BE2C (cell line): Measurements from ENCODE around the gene TCEANC2.

Experiments
- DNase-seq: peaks from one replicate; pipeline ENCODE4 v3.0.0-alpha.2; 2020
- H3K27me3 ChIP-seq: fragments of 250-450 bp; sonication (Bioruptor Pico); 2 replicates; pipeline ENCODE4 v1.5.1; 2020; ENCODE audit warnings: mild to moderate bottlenecking
- H3K36me3 ChIP-seq: fragments of 250-450 bp; sonication (Bioruptor Pico); 2 replicates; pipeline ENCODE4 v1.5.1; 2020; ENCODE audit warnings: mild to moderate bottlenecking
- H3K4me1 ChIP-seq: fragments of 250-450 bp; sonication (Bioruptor Pico); 2 replicates; pipeline ENCODE4 v1.5.1; 2020
- H3K4me3 ChIP-seq: 2 replicates; pipeline ENCODE4 v1.5.1; 2011; ENCODE audit warnings: low read depth, low read length
- H3K9me3 ChIP-seq: fragments of 250-450 bp; sonication (Bioruptor Pico); 2 replicates; pipeline ENCODE4 v1.5.1; 2020
- TF ChIP-seq, protein P1 (sequence below): IDR thresholded peaks from 2 replicates; pipeline ENCODE4 v1.5.1; 2012; ENCODE audit warnings: mild to moderate bottlenecking, low read depth, low read length

Gene TCEANC2

DNA sequence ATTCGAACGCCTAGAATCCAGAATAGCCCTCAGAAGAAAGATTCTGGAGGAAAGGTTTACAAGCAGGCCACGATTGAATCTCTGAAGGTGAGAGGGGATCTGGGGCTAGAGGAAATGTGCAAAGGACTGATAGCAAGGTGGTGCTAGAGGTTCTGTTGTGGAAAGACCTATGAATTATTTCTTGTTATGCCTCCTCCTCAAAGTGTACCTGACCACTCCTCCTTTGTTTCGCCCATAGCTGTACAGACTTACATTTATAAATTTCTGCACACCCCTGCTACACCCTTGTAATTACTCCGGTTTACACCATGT is 986 bp downstream of the TCEANC2 start:
- DNase-seq: no peak
- no peaks in the 10 kb centered on the region; the same call in 1 of the 2 replicates for H3K4me1 ChIP-seq
- TF ChIP-seq, protein P1, sequence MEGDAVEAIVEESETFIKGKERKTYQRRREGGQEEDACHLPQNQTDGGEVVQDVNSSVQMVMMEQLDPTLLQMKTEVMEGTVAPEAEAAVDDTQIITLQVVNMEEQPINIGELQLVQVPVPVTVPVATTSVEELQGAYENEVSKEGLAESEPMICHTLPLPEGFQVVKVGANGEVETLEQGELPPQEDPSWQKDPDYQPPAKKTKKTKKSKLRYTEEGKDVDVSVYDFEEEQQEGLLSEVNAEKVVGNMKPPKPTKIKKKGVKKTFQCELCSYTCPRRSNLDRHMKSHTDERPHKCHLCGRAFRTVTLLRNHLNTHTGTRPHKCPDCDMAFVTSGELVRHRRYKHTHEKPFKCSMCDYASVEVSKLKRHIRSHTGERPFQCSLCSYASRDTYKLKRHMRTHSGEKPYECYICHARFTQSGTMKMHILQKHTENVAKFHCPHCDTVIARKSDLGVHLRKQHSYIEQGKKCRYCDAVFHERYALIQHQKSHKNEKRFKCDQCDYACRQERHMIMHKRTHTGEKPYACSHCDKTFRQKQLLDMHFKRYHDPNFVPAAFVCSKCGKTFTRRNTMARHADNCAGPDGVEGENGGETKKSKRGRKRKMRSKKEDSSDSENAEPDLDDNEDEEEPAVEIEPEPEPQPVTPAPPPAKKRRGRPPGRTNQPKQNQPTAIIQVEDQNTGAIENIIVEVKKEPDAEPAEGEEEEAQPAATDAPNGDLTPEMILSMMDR: no peak
- H3K36me3 ChIP-seq: no peaks in the 10 kb centered on the region
- H3K27me3 ChIP-seq: no peaks in the 10 kb centered on the region
- H3K9me3 ChIP-seq: no peaks in the 10 kb centered on the region
- H3K4me3 ChIP-seq: no peak overlapping the region; the same call in 1 of the 2 replicates

DNA sequence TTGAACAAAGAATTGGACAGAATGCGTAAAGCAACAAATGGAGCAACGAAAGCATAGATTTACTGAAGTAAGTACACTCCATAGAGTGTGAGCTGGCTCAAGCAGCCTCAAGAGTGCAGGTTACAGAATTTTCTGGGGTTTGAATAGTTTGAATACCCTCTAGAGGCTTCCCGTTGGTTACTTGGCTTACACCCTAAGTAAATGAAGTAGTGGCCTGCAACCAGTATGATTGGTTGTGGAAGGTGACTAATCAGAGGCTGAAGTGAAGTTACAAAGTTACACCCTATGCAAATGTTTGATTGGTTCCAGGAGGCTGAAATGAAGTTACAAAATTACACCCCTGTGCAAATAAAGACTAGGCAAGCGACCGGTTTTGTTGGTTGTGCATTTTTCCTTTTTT is 10.9 kb downstream of the TCEANC2 start:
- DNase-seq: no peak
- no peak overlapping the region for H3K4me3 ChIP-seq
- TF ChIP-seq, protein P1: no peak
- no peaks in the 10 kb centered on the region for H3K4me1 ChIP-seq
- no peaks in the 10 kb centered on the region for H3K9me3 ChIP-seq
- no peaks in the 10 kb centered on the region for H3K27me3 ChIP-seq
- H3K36me3 ChIP-seq: no peaks in the 10 kb centered on the region

DNA sequence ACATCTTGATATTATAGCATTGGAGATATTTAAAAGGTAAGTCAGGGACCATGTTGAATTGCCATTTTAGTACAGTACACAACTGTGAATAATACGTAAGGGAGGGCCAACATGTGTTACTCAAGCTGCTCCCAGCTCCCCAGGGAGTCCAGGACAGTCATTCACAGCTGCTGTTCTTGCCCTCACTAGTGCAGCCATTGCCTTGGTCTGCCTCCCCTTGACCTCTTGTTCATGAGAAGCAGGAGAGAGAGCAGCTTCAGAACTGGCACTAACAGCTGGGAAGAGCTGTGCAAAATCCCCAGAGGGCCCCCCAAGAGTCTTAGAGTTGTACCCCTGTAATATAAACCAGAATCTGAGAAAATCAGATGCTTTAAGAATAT is 16.4 kb downstream of the TCEANC2 start:
- H3K9me3 ChIP-seq: no peaks in the 10 kb centered on the region
- TF ChIP-seq, protein P1: no peak
- no peaks in the 10 kb centered on the region for H3K4me1 ChIP-seq
- no peak overlapping the region for H3K4me3 ChIP-seq
- H3K27me3 ChIP-seq: no peaks in the 10 kb centered on the region
- no peaks in the 10 kb centered on the region for H3K36me3 ChIP-seq
- DNase-seq: peak; percentile 50

DNA sequence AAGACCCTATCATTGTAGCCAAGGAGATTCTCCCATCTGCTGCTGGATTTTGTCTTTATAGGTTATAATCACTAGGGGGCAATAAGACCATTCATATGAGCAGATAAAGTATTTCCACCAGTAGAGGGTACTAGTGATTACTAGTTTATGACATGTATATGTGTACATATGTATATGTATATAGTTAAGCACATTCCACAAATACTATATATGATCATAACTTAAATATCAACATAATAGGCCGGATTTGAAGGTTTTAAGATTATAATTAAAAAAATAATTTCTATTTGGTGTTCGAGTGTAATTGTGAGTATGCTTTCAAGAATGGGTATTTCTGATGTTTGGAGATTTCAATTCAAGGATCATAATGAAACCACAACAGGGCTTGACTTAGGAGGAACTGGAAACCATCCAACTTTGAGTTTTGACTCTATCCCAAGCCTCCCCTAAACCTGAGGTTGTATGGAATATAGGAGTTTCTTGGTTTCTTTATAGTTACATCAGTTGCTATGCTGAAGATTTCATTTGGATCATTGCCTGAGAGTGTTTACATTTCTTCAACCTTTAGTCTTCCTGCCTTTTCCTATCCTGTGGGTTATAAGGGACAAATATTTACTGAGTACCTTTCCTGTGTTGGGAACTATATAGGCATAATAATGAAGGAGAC is 16.9 kb downstream of the TCEANC2 start:
- Histone ChIP-seq H3K27me3 (no peaks in the 10 kb centered on the region), H3K4me1 (no peaks in the 10 kb centered on the region), H3K36me3 (no peaks in the 10 kb centered on the region), H3K9me3 (no peaks in the 10 kb centered on the region), H3K4me3 (no peak overlapping the region)
- TF ChIP-seq, protein P1: peak; percentile 71
- no peak for DNase-seq

DNA sequence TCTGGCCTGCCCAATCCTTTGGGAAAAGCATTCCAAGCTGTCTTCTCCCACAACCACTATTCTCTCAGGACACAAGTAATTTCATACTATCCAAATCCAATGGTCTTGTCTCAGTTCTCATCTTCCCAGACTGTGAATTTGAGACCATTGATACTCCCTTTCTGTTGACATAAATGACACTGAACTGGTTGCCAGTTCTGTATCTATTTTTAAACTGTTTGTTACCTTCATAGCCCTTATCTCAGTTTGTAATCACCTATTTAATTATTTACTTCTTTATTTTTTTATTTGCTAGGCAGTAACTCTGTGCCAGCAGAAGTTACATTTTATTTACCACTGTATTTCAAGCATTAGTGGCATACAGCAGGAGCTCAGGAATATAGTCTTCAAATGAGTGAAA is 24.0 kb downstream of the TCEANC2 start:
- H3K4me1 ChIP-seq: no peaks in the 10 kb centered on the region
- DNase-seq: no peak
- TF ChIP-seq, protein P1: no peak
- no peaks in the 10 kb centered on the region for H3K36me3 ChIP-seq
- H3K4me3 ChIP-seq: no peak overlapping the region
- no peaks in the 10 kb centered on the region for H3K9me3 ChIP-seq
- H3K27me3 ChIP-seq: no peaks in the 10 kb centered on the region

DNA sequence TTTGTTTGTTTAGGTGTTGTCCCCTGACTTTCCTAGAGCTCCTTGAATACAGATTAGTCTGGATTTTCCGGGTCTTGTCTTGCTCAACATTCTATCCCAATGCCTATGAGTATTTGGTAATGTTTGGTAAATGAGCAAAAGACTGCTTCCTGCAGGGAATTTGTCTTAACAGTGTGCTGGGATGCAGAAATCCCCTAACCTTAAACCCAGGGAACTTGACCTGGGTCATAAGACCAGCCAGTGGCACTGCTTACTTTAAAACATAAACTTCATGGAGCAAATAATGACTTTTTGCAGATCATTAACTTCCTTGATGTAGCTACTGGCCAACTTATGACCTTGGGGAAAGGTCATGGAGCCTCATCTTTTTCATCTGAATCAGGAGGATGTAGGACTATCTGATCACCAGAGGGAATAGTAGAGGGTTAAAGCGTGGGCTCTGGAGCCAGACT is 27.2 kb downstream of the TCEANC2 start:
- TF ChIP-seq, protein P1: no peak
- no peaks in the 10 kb centered on the region for H3K27me3 ChIP-seq
- no peaks in the 10 kb centered on the region for H3K9me3 ChIP-seq
- H3K4me1 ChIP-seq: no peaks in the 10 kb centered on the region
- DNase-seq: no peak
- no peaks in the 10 kb centered on the region for H3K36me3 ChIP-seq
- no peak overlapping the region for H3K4me3 ChIP-seq
